Measurements from ENCODE around the gene GBA3. TPM values are rescaled to one million over a fixed set of nuclear protein-coding genes. Genes with fewer than 3 reads are reported as not detected.

The GBA3 gene
- total and polyA plus RNA-seq, 2 experiments from 2014 or later, result not detected

DNA sequence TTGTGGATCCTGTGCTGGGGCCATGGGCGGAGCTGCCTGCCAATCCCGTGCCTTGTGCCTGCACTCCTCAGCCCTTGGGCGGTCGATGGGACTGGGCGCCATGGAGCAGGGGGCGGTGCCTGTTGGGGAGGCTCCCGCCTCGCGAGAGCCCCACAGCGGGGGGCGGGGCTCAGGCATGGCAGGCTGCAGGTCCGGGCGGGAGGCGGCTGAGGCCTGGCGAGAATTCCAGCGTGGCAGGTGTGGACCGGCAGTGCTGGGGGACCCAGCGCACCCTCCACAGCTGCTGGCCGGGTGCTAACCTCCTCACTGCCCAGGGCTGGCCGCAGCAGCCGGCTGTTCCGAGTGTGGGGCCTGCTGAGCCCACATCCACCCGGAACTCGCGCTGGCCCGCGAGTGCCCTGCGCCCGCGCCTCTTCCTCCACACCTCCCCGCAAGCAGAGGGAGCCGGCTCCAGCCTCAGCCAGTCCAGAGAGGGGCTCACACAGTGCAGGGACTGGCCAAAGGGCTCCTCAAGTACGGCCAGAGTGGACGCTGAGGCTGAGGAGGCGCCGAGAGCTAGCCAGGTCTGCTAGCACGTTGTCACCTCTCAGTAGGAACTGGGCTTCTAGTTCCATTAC lies 85.9 kb downstream of the GBA3 start:
- Histone ChIP-seq H3K36me3 (ENCODE audit: low read depth) (no peaks in the 10 kb centered on the region), H2AFZ (no peak overlapping the region), H3K27me3 (replicated peaks; ENCODE audit: insufficient read depth) (no peaks in the 10 kb centered on the region), H4K20me1 (ENCODE audit: insufficient read depth) (no peaks in the 10 kb centered on the region), H3K9ac (no peak overlapping the region), H3K9me2 (ENCODE audit: insufficient read depth) (no peaks in the 10 kb centered on the region), H3K79me2 (ENCODE audit: insufficient read depth) (no peaks in the 10 kb centered on the region), H3K4me1 (ENCODE audit: insufficient read depth) (no peaks in the 10 kb centered on the region), H3K4me3 (no peak overlapping the region), H3K27ac (no peak overlapping the region), H3K4me2 (ENCODE audit: unreplicated experiment) (no peak overlapping the region), H3K9me3 (ENCODE audit: low read depth) (no peaks in the 10 kb centered on the region), H3F3A (ENCODE audit: insufficient read depth) (no peaks in the 10 kb centered on the region)
- TF ChIP-seq EZH2 (IDR thresholded peaks at IDR 0.05; ENCODE audit: insufficient read depth, poor library complexity, severe bottlenecking) (no peak), EZH2phosphoT487 (IDR thresholded peaks at IDR 0.05; ENCODE audit: insufficient read depth, low read depth) (no peak)
- DNase-seq, result no peak
- WGBS, 2 experiments (ENCODE audit: low coverage in 1 of 2, low lambda C conversion rate in 2 of 2, missing lambda C conversion rate in 2 of 2), result 72 to 79% methylated on average over 28 to 36 of the region's 37 CpGs
- in situ Hi-C loops (cut with MboI), result no loop called here

DNA sequence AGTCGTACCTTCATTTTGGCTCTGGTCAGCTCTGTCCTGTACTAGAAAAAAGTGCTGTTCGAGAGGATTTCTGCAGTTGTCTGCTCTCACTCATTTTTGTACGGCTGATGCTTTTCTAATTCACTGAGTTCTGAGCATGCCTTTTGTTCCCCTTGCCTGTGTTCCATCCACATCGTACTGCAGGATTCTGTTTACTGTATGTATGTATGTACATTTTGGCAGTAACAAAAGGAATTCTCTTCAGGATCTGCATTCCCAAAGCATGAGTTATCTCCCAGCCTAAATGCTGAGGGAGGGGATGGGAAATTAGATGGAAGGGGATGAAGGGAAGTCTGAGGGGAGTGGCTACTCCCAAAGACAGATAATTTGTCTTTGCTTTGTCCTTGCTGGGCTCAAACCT lies 87.6 kb downstream of the GBA3 start:
- Histone ChIP-seq H3K79me2 (ENCODE audit: insufficient read depth) (no peaks in the 10 kb centered on the region), H3K4me1 (ENCODE audit: insufficient read depth) (no peaks in the 10 kb centered on the region), H3K9ac (no peak overlapping the region), H3K36me3 (ENCODE audit: low read depth) (no peaks in the 10 kb centered on the region), H3K9me3 (ENCODE audit: low read depth) (no peaks in the 10 kb centered on the region), H3K9me2 (ENCODE audit: insufficient read depth) (no peaks in the 10 kb centered on the region), H3K4me3 (no peak overlapping the region), H3K27ac (no peak overlapping the region), H3K27me3 (replicated peaks; ENCODE audit: insufficient read depth) (no peaks in the 10 kb centered on the region), H3F3A (ENCODE audit: insufficient read depth) (no peaks in the 10 kb centered on the region), H3K4me2 (ENCODE audit: unreplicated experiment) (no peak overlapping the region), H4K20me1 (ENCODE audit: insufficient read depth) (no peaks in the 10 kb centered on the region), H2AFZ (no peak overlapping the region)
- no peak for DNase-seq
- TF ChIP-seq EZH2 (IDR thresholded peaks at IDR 0.05; ENCODE audit: insufficient read depth, poor library complexity, severe bottlenecking), result no peak
- TF ChIP-seq EZH2phosphoT487 (IDR thresholded peaks at IDR 0.05; ENCODE audit: insufficient read depth, low read depth), result no peak
- in situ Hi-C loops (cut with MboI), result no loop called here
- 3 to 4% methylated on average over 4 of the region's 4 CpGs for WGBS, 2 experiments (ENCODE audit: low coverage in 1 of 2, low lambda C conversion rate in 2 of 2, missing lambda C conversion rate in 2 of 2)

DNA sequence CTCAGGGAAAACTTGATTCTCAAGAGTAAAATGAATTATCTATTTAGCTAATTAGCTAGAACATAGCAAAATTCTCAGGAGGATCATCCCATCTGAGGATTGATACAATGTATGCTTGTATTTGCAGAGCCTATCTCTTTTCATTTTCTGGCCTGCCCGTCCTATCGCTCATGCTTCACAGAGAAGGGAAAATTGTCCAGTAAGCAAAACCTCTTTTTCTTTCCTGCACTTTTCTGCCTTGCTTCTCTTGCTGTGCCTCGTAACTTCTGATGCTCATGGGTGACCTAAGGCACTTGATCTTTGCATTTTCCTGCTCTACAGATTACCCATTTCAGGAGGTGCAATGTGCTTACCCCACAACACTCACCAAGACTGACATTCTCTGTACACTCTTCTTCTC lies 88.1 kb downstream of the GBA3 start:
- Histone ChIP-seq H3K4me3 (no peak overlapping the region), H3K9me2 (ENCODE audit: insufficient read depth) (no peaks in the 10 kb centered on the region), H3K9me3 (ENCODE audit: low read depth) (no peaks in the 10 kb centered on the region), H2AFZ (no peak overlapping the region), H3K36me3 (ENCODE audit: low read depth) (no peaks in the 10 kb centered on the region), H3K4me2 (ENCODE audit: unreplicated experiment) (no peak overlapping the region), H4K20me1 (ENCODE audit: insufficient read depth) (no peaks in the 10 kb centered on the region), H3K27me3 (replicated peaks; ENCODE audit: insufficient read depth) (no peaks in the 10 kb centered on the region), H3F3A (ENCODE audit: insufficient read depth) (no peaks in the 10 kb centered on the region), H3K27ac (no peak overlapping the region), H3K9ac (no peak overlapping the region), H3K79me2 (ENCODE audit: insufficient read depth) (no peaks in the 10 kb centered on the region), H3K4me1 (ENCODE audit: insufficient read depth) (no peaks in the 10 kb centered on the region)
- in situ Hi-C loops (cut with MboI), result no loop called here
- TF ChIP-seq EZH2 (IDR thresholded peaks at IDR 0.05; ENCODE audit: insufficient read depth, poor library complexity, severe bottlenecking) (no peak), EZH2phosphoT487 (IDR thresholded peaks at IDR 0.05; ENCODE audit: insufficient read depth, low read depth) (no peak)
- 20 to 25% methylated on average over 3 of the region's 3 CpGs for WGBS, 2 experiments (ENCODE audit: low coverage in 1 of 2, low lambda C conversion rate in 2 of 2, missing lambda C conversion rate in 2 of 2)
- no peak for DNase-seq

DNA sequence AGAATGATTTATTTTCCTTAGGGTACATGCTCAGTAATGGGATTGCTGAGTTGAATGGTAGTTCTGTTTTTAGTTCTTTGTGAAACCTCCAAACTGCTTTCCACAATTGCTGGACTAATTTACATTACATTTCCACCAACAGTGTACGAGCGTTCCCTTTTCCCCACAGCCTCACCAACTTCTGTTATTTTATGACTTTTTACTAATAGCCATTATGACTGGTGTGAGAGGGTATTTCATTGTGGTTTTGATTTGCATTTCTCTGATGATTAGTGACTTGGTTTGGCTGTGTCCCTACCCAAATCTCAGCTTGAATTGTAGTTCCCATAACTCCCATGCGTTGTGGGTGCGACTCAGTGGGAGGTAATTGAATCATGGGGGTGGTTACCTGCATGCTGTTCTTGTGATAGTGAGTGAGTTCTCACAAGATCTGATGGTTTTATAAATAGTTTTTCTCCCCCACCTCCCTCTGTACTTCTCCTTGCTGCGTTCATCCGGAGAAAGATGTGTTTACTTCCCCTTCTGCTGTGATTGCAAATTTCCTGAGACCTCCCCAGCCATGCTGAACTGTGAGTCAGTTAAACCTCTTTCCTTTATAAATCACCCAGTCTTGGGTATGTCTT lies 95.1 kb downstream of the GBA3 start:
- H3K79me2 ChIP-seq (ENCODE audit: insufficient read depth), result no peaks in the 10 kb centered on the region
- H3K27ac ChIP-seq, result no peak overlapping the region
- H3K9me3 ChIP-seq (ENCODE audit: low read depth), result no peaks in the 10 kb centered on the region
- H3K36me3 ChIP-seq (ENCODE audit: low read depth), result no peaks in the 10 kb centered on the region
- no peak overlapping the region for H3K9ac ChIP-seq
- no peak for DNase-seq
- no peaks in the 10 kb centered on the region for H3K27me3 ChIP-seq (replicated peaks; ENCODE audit: insufficient read depth)
- H3K4me2 ChIP-seq (ENCODE audit: unreplicated experiment), result no peak overlapping the region
- H3K4me3 ChIP-seq, result no peak overlapping the region
- H2AFZ ChIP-seq, result no peak overlapping the region
- H3K4me1 ChIP-seq (ENCODE audit: insufficient read depth), result no peaks in the 10 kb centered on the region
- H3K9me2 ChIP-seq (ENCODE audit: insufficient read depth), result no peaks in the 10 kb centered on the region
- WGBS, 2 experiments (ENCODE audit: low coverage in 1 of 2, low lambda C conversion rate in 2 of 2, missing lambda C conversion rate in 2 of 2), result 30 to 36% methylated on average over 6 of the region's 6 CpGs
- TF ChIP-seq EZH2phosphoT487 (IDR thresholded peaks at IDR 0.05; ENCODE audit: insufficient read depth, low read depth), result no peak
- no peak for TF ChIP-seq EZH2 (IDR thresholded peaks at IDR 0.05; ENCODE audit: insufficient read depth, poor library complexity, severe bottlenecking)
- no peaks in the 10 kb centered on the region for H4K20me1 ChIP-seq (ENCODE audit: insufficient read depth)
- no peaks in the 10 kb centered on the region for H3F3A ChIP-seq (ENCODE audit: insufficient read depth)
- in situ Hi-C loops (cut with MboI), result no loop called here

All from GM23248 (cell line).